Fibroblast of lung (primary cell): ENCODE data around the gene SGSH. TPM values are rescaled to one million over a fixed set of nuclear protein-coding genes. Genes with fewer than 3 reads are reported as not detected.

Source experiments
- DNase-seq, 2 donors: peaks; one replicate each; pipeline versions ENCODE4 v3.0.0 to v3.0.0-alpha.2; 2010; ENCODE audit warnings: low read depth in 2 of 2
- H2AFZ ChIP-seq: 2 replicates; pipeline ENCODE4 v1.5.1; 2012; ENCODE audit warnings: low read length, control low read depth, inconsistent platforms
- H3K27ac ChIP-seq: 2 replicates; pipeline ENCODE4 v1.5.1; 2011; ENCODE audit warnings: low read length, control low read depth; ENCODE audit not compliant: insufficient read depth
- H3K27me3 ChIP-seq: 2 replicates; pipeline ENCODE4 v1.5.1; 2011; ENCODE audit warnings: mild to moderate bottlenecking, low read length; ENCODE audit not compliant: control insufficient read depth, insufficient read depth
- H3K36me3 ChIP-seq: 2 replicates; pipeline ENCODE4 v1.5.1; 2011; ENCODE audit warnings: low read length; ENCODE audit not compliant: control insufficient read depth, insufficient read depth
- H3K4me1 ChIP-seq: 2 replicates; pipeline ENCODE4 v1.5.1; 2011; ENCODE audit warnings: low read length; ENCODE audit not compliant: control insufficient read depth, insufficient read depth; ENCODE audit errors: extremely low read depth
- H3K4me2 ChIP-seq: 2 replicates; pipeline ENCODE4 v1.5.1; 2011; ENCODE audit warnings: low read length, control low read depth; ENCODE audit not compliant: insufficient read depth; ENCODE audit errors: extremely low read depth
- H3K4me3 ChIP-seq, 4 experiments: fragments of 200-600 bp in 1 of 4; sonication (generic) in 1 of 4; replicated peaks in 1 of 4; 2 replicates each; pipeline ENCODE4 v1.5.1; 2011 to 2016; ENCODE audit warnings: low read length in 4 of 4, low read depth in 3 of 4, mild to moderate bottlenecking in 3 of 4, control low read depth in 2 of 4, inconsistent platforms in 1 of 4, mixed read lengths in 1 of 4; ENCODE audit not compliant: insufficient read depth in 1 of 4; ENCODE audit errors: control extremely low read depth in 1 of 4
- H3K79me2 ChIP-seq: 2 replicates; pipeline ENCODE4 v1.5.1; 2012; ENCODE audit warnings: mild to moderate bottlenecking, low read length, inconsistent platforms; ENCODE audit not compliant: control insufficient read depth, insufficient read depth
- H3K9ac ChIP-seq: 2 replicates; pipeline ENCODE4 v1.5.1; 2011; ENCODE audit warnings: mild to moderate bottlenecking, low read length, control low read depth; ENCODE audit not compliant: insufficient read depth
- H3K9me3 ChIP-seq: 2 replicates; pipeline ENCODE4 v1.5.1; 2012; ENCODE audit warnings: low read depth, low read length; ENCODE audit not compliant: control insufficient read depth, insufficient read depth
- H4K20me1 ChIP-seq: 2 replicates; pipeline ENCODE4 v1.5.1; 2011; ENCODE audit warnings: low read length; ENCODE audit not compliant: control insufficient read depth, insufficient read depth; ENCODE audit errors: extremely low read depth
- EZH2 ChIP-seq: IDR thresholded peaks from 2 replicates; pipeline ENCODE4 v1.5.1; 2012; ENCODE audit warnings: low read length, control low read depth, mild to moderate bottlenecking; ENCODE audit errors: missing control alignments
- polyA plus RNA-seq, 2 donors: library from polyadenylated mRNA; depleted of rRNA in 1 of 2; stranded (reverse) in 1 of 2; unstranded in 1 of 2; fragments of >200 nt; gene quantifications; 2 replicates each; pipeline ENCODE4 v1.2.1, GENCODE V29; 2011 to 2012; ENCODE audit warnings: missing spikeins in 1 of 2
- total RNA-seq: library from RNA; depleted of rRNA; stranded (reverse); fragments of >200 nt; gene quantifications from 2 replicates; pipeline ENCODE4 v1.2.1, GENCODE V29; 2014
- TF ChIP-seq, protein P1 (sequence below), 2 donors: IDR thresholded peaks in 1 of 2; conservative IDR thresholded peaks in 1 of 2; 1 replicate in 1 of 2; 2 replicates in 1 of 2; pipeline ENCODE4 v1.5.1; 2011 to 2012; ENCODE audit warnings: low read length in 2 of 2, control low read depth in 1 of 2, inconsistent platforms in 1 of 2, low read depth in 1 of 2, mild to moderate bottlenecking in 1 of 2

SGSH gene
- total and polyA plus RNA-seq, 2 donors (not counting 1 experiment from before 2014, with no cell fraction given) = 26.9 to 57.2 TPM

DNA sequence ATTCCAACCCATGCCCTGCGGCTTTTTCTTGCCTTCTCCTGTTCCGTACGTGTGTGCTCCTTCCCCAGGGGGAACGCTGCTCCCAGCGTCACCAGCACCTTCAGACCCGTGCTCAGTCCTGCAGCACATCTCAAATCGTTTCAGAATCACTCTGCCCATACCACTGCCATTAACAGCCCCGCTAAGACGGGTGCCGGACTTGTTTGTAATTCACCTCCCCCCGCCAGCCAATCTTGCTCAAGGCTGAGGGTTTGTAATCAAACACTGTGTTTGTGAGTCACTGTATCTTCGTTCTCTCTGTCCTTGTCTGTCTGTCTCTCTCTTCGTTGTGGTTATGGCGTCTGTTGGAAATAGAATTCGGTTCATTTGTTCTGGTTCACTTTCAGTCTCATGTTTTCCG is 33.0 kb downstream of the SGSH start:
- DNase-seq = peak; percentile 37 to 45

DNA sequence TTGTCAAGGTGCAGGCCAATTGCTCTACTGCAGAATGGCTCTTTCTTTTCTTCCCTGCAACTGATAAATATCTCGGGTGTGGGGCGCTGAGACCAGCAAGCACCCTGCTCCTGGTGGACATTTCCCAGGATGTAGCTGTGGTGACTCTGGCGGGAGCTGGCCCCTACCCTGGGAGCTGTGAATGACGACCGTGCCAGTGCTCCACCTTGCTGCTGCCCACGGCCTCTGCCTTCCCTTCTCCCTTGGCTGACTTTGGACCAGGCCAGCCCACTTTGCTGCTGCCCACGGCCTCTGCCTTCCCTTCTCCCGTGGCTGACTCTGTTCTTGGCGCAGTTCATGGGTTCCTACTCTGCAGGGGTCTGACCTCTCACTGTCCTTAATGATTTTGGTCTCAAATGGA is 34.2 kb downstream of the SGSH start:
- DNase-seq = no peak
- Histone ChIP-seq H3K27me3 (no peaks in the 10 kb centered on the region), H3K4me2 (no peak overlapping the region), H3K9me3 (no peaks in the 10 kb centered on the region), H3K4me3 (no peak overlapping the region), H3K4me1 (no peaks in the 10 kb centered on the region), H3K9ac (no peak overlapping the region), H3K36me3 (no peaks in the 10 kb centered on the region), H2AFZ (no peak overlapping the region), H4K20me1 (no peaks in the 10 kb centered on the region), H3K79me2 (no peaks in the 10 kb centered on the region), H3K27ac (no peak overlapping the region)
- TF ChIP-seq EZH2 = no peak
- TF ChIP-seq, protein P1, sequence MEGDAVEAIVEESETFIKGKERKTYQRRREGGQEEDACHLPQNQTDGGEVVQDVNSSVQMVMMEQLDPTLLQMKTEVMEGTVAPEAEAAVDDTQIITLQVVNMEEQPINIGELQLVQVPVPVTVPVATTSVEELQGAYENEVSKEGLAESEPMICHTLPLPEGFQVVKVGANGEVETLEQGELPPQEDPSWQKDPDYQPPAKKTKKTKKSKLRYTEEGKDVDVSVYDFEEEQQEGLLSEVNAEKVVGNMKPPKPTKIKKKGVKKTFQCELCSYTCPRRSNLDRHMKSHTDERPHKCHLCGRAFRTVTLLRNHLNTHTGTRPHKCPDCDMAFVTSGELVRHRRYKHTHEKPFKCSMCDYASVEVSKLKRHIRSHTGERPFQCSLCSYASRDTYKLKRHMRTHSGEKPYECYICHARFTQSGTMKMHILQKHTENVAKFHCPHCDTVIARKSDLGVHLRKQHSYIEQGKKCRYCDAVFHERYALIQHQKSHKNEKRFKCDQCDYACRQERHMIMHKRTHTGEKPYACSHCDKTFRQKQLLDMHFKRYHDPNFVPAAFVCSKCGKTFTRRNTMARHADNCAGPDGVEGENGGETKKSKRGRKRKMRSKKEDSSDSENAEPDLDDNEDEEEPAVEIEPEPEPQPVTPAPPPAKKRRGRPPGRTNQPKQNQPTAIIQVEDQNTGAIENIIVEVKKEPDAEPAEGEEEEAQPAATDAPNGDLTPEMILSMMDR (conservative IDR thresholded peaks at IDR 0.05 in 1 of 2, IDR thresholded peaks at IDR 0.05 in 1 of 2; ENCODE audit: low read depth in 1 of 2, low read length in 2 of 2) = no peak

More for the DNA sequence above, 33.0 kb downstream of the SGSH start:
- H3K4me1 ChIP-seq = no peaks in the 10 kb centered on the region
- peak overlapping the region in 3 of 4 experiments; percentile 30 to 49 (median 33) for H3K4me3 ChIP-seq
- H3K9ac ChIP-seq = no peak overlapping the region
- no peaks in the 10 kb centered on the region for H3K79me2 ChIP-seq
- no peaks in the 10 kb centered on the region for H4K20me1 ChIP-seq
- peak overlapping the region; percentile 77 for H2AFZ ChIP-seq
- no peaks in the 10 kb centered on the region for H3K36me3 ChIP-seq
- H3K4me2 ChIP-seq = peak overlapping the region; percentile 75
- no peaks in the 10 kb centered on the region for H3K27me3 ChIP-seq
- H3K27ac ChIP-seq = no peak overlapping the region
- no peak for TF ChIP-seq EZH2
- TF ChIP-seq, protein P1 (conservative IDR thresholded peaks at IDR 0.05 in 1 of 2, IDR thresholded peaks at IDR 0.05 in 1 of 2; ENCODE audit: low read depth in 1 of 2, low read length in 2 of 2) = no peak
- H3K9me3 ChIP-seq = no peaks in the 10 kb centered on the region

DNA sequence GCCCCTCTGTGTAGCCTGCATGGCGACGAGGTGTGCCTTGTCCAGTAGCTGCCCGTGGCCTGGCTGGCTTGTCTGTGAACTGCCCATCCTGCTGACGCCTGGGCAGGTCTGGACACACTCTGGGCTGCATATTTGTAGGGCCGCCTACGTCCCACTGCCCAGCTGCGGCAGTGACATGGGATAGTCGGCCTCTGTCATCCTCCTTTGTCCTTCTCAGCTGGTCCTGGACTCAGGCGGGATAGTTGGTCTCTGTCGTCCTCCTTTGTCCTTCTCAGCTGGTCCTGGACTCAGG is 35.8 kb downstream of the SGSH start:
- no peak overlapping the region for H3K27ac ChIP-seq
- H3K4me1 ChIP-seq = no peaks in the 10 kb centered on the region
- H3K79me2 ChIP-seq = no peaks in the 10 kb centered on the region
- TF ChIP-seq, protein P1 (conservative IDR thresholded peaks at IDR 0.05 in 1 of 2, IDR thresholded peaks at IDR 0.05 in 1 of 2; ENCODE audit: low read depth in 1 of 2, low read length in 2 of 2) = no peak
- no peaks in the 10 kb centered on the region for H3K36me3 ChIP-seq
- no peak overlapping the region for H2AFZ ChIP-seq
- H4K20me1 ChIP-seq = no peaks in the 10 kb centered on the region
- no peaks in the 10 kb centered on the region for H3K9me3 ChIP-seq
- H3K9ac ChIP-seq = no peak overlapping the region
- no peak overlapping the region for H3K4me3 ChIP-seq
- H3K4me2 ChIP-seq = no peak overlapping the region
- H3K27me3 ChIP-seq = no peaks in the 10 kb centered on the region
- DNase-seq = no peak
